ENCODE results near the gene COL7A1.

DNA sequence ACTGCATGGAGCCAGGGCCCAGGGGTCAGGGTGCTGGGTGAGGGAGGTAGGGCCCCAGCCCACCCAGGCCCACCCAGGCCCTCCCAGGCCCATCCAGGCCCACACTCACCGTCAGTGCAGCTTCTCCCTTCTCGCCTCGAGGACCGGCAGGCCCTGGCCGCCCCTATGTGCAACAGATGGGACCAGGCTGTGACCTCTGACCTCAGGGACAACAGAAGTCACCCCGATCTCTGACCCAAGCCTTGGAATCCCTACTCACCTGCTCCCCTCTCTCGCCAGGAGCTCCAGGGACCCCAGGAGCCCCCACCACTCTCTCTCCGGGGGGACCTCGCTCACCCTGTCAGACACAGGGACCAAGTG, 28.7 kb downstream of the COL7A1 start:
- TF ChIP-seq, protein P1, sequence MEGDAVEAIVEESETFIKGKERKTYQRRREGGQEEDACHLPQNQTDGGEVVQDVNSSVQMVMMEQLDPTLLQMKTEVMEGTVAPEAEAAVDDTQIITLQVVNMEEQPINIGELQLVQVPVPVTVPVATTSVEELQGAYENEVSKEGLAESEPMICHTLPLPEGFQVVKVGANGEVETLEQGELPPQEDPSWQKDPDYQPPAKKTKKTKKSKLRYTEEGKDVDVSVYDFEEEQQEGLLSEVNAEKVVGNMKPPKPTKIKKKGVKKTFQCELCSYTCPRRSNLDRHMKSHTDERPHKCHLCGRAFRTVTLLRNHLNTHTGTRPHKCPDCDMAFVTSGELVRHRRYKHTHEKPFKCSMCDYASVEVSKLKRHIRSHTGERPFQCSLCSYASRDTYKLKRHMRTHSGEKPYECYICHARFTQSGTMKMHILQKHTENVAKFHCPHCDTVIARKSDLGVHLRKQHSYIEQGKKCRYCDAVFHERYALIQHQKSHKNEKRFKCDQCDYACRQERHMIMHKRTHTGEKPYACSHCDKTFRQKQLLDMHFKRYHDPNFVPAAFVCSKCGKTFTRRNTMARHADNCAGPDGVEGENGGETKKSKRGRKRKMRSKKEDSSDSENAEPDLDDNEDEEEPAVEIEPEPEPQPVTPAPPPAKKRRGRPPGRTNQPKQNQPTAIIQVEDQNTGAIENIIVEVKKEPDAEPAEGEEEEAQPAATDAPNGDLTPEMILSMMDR (IDR thresholded peaks at IDR 0.05), result no peak
- no peak for TF ChIP-seq POLR2A (IDR thresholded peaks at IDR 0.05)

All from adrenal gland (tissue), 5 donors.